OCI-LY3 (cell line): ENCODE data around the gene PTGR3.
A peak's percentile ranks its signal among the peaks of the same experiment; 100 is the strongest.

Experiments used
- EZH2phosphoT487 ChIP-seq: fragments of 200-600 bp; shearing (Covaris generic); IDR thresholded peaks from 2 replicates; pipeline ENCODE4 v1.6.1; 2018; ENCODE audit warnings: antibody characterized with exemption, mixed run types, low read depth
- TF ChIP-seq, protein P1 (sequence below): fragments of 200-600, 300-600 bp; sonication (generic); IDR thresholded peaks from 2 replicates; pipeline ENCODE4 v1.5.1; 2014; ENCODE audit warnings: antibody characterized with exemption, low read length, low read depth

DNA sequence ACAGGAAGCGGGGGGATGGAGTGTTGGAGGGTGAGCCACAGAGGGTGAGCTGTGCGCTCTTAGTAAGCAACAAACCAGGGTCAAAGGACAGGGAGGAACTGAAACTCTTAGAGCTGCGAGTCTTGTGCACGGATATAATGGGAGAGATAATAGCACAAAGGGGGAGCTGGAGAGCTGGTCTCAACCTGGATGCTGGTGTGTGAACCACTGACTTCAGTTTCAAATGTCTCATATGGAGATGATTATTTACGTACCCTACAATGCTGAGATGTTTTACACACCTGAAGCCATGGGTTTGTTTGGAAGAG, 35.9 kb downstream of the PTGR3 start:
- TF ChIP-seq, protein P1, sequence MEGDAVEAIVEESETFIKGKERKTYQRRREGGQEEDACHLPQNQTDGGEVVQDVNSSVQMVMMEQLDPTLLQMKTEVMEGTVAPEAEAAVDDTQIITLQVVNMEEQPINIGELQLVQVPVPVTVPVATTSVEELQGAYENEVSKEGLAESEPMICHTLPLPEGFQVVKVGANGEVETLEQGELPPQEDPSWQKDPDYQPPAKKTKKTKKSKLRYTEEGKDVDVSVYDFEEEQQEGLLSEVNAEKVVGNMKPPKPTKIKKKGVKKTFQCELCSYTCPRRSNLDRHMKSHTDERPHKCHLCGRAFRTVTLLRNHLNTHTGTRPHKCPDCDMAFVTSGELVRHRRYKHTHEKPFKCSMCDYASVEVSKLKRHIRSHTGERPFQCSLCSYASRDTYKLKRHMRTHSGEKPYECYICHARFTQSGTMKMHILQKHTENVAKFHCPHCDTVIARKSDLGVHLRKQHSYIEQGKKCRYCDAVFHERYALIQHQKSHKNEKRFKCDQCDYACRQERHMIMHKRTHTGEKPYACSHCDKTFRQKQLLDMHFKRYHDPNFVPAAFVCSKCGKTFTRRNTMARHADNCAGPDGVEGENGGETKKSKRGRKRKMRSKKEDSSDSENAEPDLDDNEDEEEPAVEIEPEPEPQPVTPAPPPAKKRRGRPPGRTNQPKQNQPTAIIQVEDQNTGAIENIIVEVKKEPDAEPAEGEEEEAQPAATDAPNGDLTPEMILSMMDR = peak; percentile 68
- no peak for TF ChIP-seq EZH2phosphoT487
